ENCODE data around the gene KRTAP12-3.

DNA sequence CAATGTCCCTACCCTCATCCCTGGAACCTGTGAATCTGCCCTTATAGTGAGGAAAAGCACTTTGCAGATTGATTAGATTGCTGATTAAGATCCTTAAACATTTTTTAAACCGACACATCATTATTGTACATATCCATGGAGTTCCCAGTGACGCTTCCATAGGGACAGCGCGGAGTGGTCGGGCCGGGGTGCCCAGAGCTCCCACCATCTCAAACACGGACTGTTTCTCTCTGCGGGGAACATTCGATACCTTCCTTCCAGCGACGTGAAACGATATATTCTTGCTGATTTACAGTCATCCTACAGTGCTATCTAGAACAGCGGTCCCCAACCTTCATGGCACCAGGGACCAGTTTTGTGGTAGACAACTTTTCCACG, 43.3 kb downstream of the KRTAP12-3 start:
- TF ChIP-seq, protein P1, sequence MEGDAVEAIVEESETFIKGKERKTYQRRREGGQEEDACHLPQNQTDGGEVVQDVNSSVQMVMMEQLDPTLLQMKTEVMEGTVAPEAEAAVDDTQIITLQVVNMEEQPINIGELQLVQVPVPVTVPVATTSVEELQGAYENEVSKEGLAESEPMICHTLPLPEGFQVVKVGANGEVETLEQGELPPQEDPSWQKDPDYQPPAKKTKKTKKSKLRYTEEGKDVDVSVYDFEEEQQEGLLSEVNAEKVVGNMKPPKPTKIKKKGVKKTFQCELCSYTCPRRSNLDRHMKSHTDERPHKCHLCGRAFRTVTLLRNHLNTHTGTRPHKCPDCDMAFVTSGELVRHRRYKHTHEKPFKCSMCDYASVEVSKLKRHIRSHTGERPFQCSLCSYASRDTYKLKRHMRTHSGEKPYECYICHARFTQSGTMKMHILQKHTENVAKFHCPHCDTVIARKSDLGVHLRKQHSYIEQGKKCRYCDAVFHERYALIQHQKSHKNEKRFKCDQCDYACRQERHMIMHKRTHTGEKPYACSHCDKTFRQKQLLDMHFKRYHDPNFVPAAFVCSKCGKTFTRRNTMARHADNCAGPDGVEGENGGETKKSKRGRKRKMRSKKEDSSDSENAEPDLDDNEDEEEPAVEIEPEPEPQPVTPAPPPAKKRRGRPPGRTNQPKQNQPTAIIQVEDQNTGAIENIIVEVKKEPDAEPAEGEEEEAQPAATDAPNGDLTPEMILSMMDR (IDR thresholded peaks at IDR 0.05; ENCODE audit: insufficient read depth, low read depth, low read length) = no peak
- no peak for TF ChIP-seq EZH2 (IDR thresholded peaks at IDR 0.05; ENCODE audit: insufficient read depth, low read length)

Data from astrocyte (in vitro differentiated cells and primary cell).